ENCODE data around the gene SLC6A5.

The SLC6A5 gene

GRCh38 chr11:20604864-20605601, 5.6 kb downstream of the SLC6A5 start:
- Histone ChIP-seq H3K27me3 (ENCODE audit: control insufficient read depth, low read length) (peaks cover 21% of the 10 kb centered on the region), H3K4me2 (ENCODE audit: low read length) (no peak overlapping the region), H3K4me1 (ENCODE audit: control insufficient read depth, low read length) (no peaks in the 10 kb centered on the region), H3K9me2 (replicated peaks; ENCODE audit: control insufficient read depth, low read length) (no peaks in the 10 kb centered on the region), H3K27ac (ENCODE audit: low read depth, low read length) (no peak overlapping the region), H3K4me3 (ENCODE audit: low read length) (no peak overlapping the region), H4K20me1 (ENCODE audit: control insufficient read depth, insufficient read depth, low read depth, low read length) (no peaks in the 10 kb centered on the region), H3K9me3 (ENCODE audit: control insufficient read depth, insufficient read depth, low read length) (no peaks in the 10 kb centered on the region), H3F3A (ENCODE audit: control insufficient read depth, insufficient read depth) (no peaks in the 10 kb centered on the region), H3K36me3 (ENCODE audit: control insufficient read depth, low read length) (no peaks in the 10 kb centered on the region), H3K79me2 (ENCODE audit: control insufficient read depth, low read length) (no peaks in the 10 kb centered on the region)
- no peak for TF ChIP-seq EZH2phosphoT487 (IDR thresholded peaks at IDR 0.05; ENCODE audit: borderline replicate concordance, low read length)
- no peak for TF ChIP-seq CTCF (IDR thresholded peaks at IDR 0.05; ENCODE audit: low read depth, low read length, poor library complexity, severe bottlenecking)

GRCh38 chr11:20605602-20606091, 6.2 kb downstream of the SLC6A5 start:
- Histone ChIP-seq H3K4me1 (ENCODE audit: control insufficient read depth, low read length) (0 out of 2 replicates have a peak, but pooled peaks cover 2% of the 10 kb centered on the region), H3K4me3 (ENCODE audit: low read length) (no peak overlapping the region), H3K9me3 (ENCODE audit: control insufficient read depth, insufficient read depth, low read length) (no peaks in the 10 kb centered on the region), H3F3A (ENCODE audit: control insufficient read depth, insufficient read depth) (no peaks in the 10 kb centered on the region), H3K36me3 (ENCODE audit: control insufficient read depth, low read length) (no peaks in the 10 kb centered on the region), H3K4me2 (ENCODE audit: low read length) (no peak overlapping the region), H3K79me2 (ENCODE audit: control insufficient read depth, low read length) (no peaks in the 10 kb centered on the region), H3K27ac (ENCODE audit: low read depth, low read length) (no peak overlapping the region), H3K9me2 (replicated peaks; ENCODE audit: control insufficient read depth, low read length) (no peaks in the 10 kb centered on the region), H3K27me3 (ENCODE audit: control insufficient read depth, low read length) (peaks cover 26% of the 10 kb centered on the region), H4K20me1 (ENCODE audit: control insufficient read depth, insufficient read depth, low read depth, low read length) (no peaks in the 10 kb centered on the region)
- no peak for TF ChIP-seq CTCF (IDR thresholded peaks at IDR 0.05; ENCODE audit: low read depth, low read length, poor library complexity, severe bottlenecking)
- TF ChIP-seq EZH2phosphoT487 (IDR thresholded peaks at IDR 0.05; ENCODE audit: borderline replicate concordance, low read length): no peak

- Histone ChIP-seq H3K27me3 (ENCODE audit: control insufficient read depth, low read length) (peaks cover 27% of the 10 kb centered on the region), H3K4me3 (ENCODE audit: low read length) (no peak overlapping the region), H3K36me3 (ENCODE audit: control insufficient read depth, low read length) (no peaks in the 10 kb centered on the region), H3F3A (ENCODE audit: control insufficient read depth, insufficient read depth) (no peaks in the 10 kb centered on the region), H4K20me1 (ENCODE audit: control insufficient read depth, insufficient read depth, low read depth, low read length) (no peaks in the 10 kb centered on the region), H3K4me1 (ENCODE audit: control insufficient read depth, low read length) (0 out of 2 replicates have a peak, but pooled peaks cover 2% of the 10 kb centered on the region), H3K9me2 (replicated peaks; ENCODE audit: control insufficient read depth, low read length) (no peaks in the 10 kb centered on the region), H3K9me3 (ENCODE audit: control insufficient read depth, insufficient read depth, low read length) (no peaks in the 10 kb centered on the region), H3K4me2 (ENCODE audit: low read length) (no peak overlapping the region), H3K27ac (ENCODE audit: low read depth, low read length) (no peak overlapping the region), H3K79me2 (ENCODE audit: control insufficient read depth, low read length) (no peaks in the 10 kb centered on the region)
- TF ChIP-seq EZH2phosphoT487 (IDR thresholded peaks at IDR 0.05; ENCODE audit: borderline replicate concordance, low read length) (no peak), CTCF (IDR thresholded peaks at IDR 0.05; ENCODE audit: low read depth, low read length, poor library complexity, severe bottlenecking) (no peak)
Observed at GRCh38 chr11:20608934-20609333, 9.5 kb downstream of the SLC6A5 start.
